Measurements from ENCODE around the gene RXRA.

Gene RXRA

DNA sequence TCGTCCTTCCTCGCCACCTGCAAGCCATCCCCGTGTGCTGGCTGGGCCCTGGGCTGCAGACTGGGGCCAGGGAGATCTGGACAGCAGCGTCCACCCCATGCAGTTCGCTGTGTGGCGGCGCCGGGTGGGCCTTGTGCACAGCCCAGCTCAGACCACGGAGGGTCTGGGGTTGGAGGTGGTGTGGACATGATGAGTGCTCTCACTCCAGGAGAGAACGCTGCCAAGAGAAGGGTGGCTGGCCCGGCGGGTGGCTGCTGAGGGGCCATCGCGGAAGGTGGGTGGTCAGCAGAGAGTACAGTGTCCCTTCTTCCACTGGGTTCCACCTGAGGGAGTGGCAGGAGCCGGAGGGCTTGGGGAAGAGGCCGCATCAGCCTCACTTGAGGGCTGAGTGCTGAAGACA, 44.4 kb downstream of the RXRA start:
- no peak for DNase-seq

DNA sequence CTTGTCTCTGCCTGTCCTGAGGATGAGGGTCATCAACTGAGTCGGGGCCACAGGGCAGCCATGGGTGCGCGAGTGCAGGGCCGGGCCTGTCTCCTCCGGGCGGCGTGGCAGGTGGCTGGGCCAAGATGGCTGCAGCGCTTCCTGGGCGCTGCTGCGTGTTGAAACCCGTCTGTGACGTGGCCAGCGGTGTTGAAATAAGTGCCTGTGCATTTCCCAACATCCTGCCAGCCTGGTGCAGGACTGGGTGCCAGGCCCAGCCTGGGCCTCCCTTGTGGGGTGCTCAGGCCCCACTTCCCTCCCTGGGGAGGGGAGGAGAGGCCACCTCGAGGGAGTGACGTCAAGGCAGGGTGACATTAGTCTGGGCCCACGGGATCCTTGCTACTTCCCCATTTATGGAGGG, 45.5 kb downstream of the RXRA start:
- peak; percentile 39 for DNase-seq

- no peak for DNase-seq
Measured at GRCh38 chr9:134372581-134373267, 46.5 kb downstream of the RXRA start.

DNA sequence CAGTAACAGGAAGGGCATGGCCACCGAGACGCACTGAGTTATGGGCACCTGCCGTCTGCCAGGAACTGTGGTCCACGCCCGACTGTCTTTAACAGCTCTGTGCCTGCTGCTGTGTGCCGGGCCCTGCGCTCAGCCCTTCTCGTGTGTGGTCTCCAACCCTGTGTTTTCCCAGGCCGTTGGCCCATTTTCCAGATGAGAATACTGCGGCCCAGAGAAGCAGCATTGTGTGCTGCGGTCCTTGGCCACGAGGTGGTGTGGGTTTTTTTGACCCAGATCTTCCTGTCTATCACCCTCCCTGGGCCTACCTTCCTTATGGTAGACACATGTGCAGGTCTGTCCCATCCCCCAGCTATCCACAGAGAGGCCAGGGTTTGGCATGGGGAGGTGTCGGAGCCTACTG, 47.0 kb downstream of the RXRA start:
- no peak for DNase-seq

DNA sequence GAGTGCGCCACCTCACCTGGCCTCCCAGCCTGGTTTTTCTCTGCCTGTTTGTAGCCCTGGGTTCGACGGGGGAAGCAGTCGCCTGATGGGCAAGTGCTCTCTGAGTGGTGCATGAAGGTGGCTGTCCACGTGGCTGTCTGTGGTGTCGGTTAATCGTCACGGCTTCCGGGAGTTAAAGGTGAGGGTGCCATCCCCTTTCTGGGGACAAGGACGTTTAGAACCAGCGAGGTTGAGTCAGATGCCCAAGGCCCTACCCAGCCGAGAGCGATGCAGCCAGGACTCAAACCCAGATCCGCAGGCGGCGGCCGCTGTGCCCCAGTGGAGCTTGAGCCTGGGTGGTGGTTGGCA, 47.7 kb downstream of the RXRA start:
- no peak for DNase-seq

DNA sequence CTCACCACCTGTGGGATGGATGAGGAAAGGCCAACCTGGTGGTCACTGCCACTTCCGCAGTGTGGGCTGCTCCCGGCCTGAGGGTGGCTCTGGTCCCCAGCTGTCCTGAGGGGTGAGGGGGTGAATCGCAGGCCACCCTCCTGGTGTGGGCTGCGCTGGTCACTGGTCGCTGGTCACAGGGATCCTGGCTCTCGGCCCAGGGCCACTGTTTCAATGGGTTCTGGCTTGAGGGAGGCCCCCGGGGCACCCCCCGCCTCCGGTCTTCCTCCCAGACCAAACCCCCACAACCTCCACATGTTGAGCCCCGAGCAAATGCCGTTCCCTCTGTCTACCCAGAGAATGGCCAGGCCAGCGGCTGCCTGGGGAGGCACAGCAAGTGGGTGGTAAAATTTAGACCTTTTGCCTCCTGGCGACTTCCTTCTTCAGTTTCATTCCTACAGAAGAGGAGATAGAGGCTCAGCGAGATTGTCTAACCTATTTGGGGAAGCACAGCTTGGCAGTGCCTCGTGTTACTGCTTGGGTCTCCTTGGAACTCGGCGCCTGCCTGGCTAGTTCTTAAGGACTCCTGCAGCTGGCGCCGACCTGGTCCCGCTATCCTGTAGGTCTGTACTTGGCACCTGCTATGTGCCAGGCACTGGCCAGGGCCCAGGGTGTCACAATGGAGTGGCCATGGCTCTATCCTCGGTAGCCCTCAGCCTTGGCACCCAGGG, 48.2 kb downstream of the RXRA start:
- peak; percentile 62 for DNase-seq

- DNase-seq = peak; percentile 38
Measured at GRCh38 chr9:134375011-134375390, 48.7 kb downstream of the RXRA start.

- peak; percentile 59 for DNase-seq
Measured at GRCh38 chr9:134375430-134376385, 49.5 kb downstream of the RXRA start.

DNA sequence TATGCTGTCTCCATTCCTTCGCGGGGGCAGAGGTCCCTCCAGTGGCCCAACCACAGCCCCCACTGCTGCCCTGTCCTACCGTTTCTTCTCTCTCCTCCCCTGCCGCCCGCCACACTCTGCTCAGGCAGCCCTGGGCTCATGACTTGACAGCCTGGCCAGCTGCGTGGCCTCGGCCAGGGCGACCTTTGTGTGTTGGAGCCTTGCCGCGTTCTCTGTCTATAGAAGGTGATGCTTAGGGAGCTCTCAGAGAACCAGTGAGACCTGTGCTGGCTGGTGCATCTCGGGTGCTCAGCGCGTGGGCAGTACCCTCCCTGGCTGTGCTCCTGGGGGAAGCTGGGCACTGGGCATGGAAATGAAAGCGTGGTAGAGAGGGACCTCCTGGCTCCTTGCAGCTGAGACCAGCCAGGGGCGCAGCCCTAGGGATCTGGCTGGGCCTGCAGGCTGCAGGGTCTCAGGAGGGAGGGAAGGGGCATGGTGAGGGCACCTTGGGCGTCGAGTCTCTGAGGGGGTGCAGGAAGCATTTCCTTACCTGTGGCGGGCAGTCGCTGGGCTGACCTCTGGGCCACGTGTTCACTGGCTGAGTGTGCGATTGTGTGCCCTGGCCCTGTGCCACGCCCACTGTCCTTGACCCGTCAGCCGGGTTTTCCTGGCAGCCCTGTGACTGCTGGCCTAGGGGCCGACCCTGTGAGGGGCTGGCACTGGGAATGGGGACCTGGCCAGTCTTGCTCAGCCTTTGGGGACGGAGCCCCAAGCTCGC, 50.3 kb downstream of the RXRA start:
- DNase-seq = no peak

DNA sequence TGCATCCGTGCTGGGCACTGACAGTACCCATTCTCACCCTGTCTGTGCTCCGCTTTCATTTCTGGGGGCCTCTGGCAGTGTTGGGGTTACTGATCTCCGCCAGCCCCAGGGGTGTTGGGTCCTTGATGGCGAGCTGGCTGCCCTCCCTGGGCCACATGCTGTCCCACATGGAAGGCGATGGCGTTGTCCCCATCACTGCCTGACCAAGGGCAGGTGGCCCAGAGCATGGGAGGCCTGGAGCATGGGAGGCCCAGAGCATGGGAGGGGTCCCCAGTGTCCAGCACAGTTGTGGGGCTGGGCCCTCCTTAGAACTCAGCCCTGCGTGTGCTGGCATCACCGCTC, 50.9 kb downstream of the RXRA start:
- DNase-seq = no peak

- no peak for DNase-seq
Measured at GRCh38 chr9:134377976-134378375, 51.7 kb downstream of the RXRA start.

DNA sequence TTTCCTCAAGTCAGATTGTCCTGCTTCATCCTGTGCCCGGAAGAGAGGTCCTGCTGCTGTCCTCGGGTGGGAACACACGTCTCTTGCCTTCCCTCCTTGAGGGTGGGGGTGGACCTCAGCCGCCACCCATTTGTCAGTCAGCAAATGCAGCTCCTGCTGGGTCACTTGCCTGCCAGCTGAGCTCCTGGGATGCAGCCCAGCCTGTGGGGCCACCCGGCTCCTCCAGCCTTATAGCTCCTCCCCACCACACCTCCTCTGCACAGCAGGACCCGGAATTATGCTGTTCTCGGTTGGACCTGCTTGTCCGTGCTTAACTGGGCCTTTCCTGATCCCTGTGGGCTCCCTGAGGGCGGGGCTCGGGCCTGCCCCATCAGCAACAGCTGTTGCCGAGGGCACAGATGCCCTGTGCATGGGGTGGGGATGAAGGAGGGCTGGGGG, 52.7 kb downstream of the RXRA start:
- DNase-seq = peak; percentile 56

- no peak for DNase-seq
Measured at GRCh38 chr9:134379831-134380365, 53.6 kb downstream of the RXRA start.

GRCh38 chr9:134380542-134381271, 54.5 kb downstream of the RXRA start:
- DNase-seq = no peak

GRCh38 chr9:134381272-134381661, 55.0 kb downstream of the RXRA start:
- no peak for DNase-seq

GRCh38 chr9:134381671-134382516, 55.6 kb downstream of the RXRA start:
- no peak for DNase-seq

DNA sequence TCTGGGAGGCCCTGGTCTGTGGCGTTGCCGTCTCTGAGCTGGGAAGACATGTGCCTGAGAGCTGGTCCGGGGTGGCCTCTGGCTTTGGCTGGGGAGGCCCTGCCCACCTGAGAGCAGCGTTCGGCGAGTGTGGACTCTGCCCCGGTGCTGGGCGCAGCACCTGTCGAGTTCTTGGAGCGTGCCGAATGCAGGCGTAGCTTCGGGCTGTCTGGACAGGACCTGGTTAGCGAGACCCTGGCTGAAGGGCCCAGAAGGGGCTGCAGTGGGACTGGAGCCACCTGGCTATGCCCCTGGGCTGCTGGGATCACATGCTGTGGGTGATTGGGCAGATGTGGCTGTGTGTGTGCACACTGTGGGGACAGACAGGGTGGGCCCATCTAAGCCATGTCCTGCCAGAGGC, 56.5 kb downstream of the RXRA start:
- DNase-seq = no peak

DNA sequence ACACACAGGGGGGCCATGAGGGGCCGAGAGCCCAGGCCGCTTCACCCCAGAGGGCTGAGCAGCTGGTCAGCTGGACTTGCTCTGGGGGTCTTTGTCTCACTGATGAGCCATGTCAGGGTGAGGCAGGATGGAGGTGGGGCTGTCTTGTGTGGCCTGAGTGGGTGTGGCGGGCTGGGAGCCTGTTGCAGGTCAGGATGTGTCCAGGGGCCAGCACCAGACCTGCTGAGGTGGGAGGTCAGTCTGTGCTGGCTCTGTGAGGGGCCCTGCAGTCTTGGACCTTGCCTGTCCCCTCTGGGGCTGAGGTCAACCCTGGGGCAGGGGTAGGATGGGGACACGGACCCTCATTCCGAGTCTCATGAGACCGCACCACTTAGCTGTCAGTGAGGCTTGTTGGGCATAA, 56.9 kb downstream of the RXRA start:
- no peak for DNase-seq

GRCh38 chr9:134384811-134385479, 58.7 kb downstream of the RXRA start:
- DNase-seq = peak; percentile 89

DNA sequence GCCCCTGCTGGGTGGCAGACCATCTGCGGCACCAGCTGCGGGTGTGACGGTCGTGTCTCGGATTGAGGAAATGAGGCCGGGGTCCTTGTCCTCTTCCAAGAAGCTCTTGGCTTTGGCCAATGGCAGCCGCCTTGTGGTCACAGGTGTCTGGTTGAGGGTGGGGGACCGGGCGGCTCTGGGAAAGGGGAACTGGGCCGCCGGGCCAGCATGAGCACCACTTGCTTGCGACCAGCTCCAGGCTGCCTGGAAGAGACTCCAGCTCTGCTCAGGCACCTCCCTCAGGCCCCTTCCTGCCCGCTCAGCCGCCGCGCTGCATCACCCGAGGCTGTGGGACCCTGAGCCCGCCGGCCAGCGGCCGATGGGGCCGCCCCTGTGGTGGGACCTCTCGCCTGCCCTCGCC, 59.7 kb downstream of the RXRA start:
- no peak for DNase-seq
